Activated naive CD4-positive, alpha-beta T cell treated with Interleukin-2 at 50 U/mL for 16 hours (primary cell): ENCODE results near the gene EPHB4.
"Not testable (repeated sequence)": the region's sequence is repeated elsewhere in the genome, so short reads cannot be mapped to it uniquely, and the experiment has no call there.

Source experiments
- DNase-seq: peaks from one replicate; pipeline ENCODE4 v3.0.0-alpha.2; 2020

EPHB4 gene

GRCh38 chr7:100783804-100784203 is 43.5 kb downstream of the EPHB4 start:
- no peak for DNase-seq

GRCh38 chr7:100781255-100781654 is 46.1 kb downstream of the EPHB4 start:
- no peak for DNase-seq

GRCh38 chr7:100779359-100779758 is 48.0 kb downstream of the EPHB4 start:
- no peak for DNase-seq

GRCh38 chr7:100778061-100778621 is 49.2 kb downstream of the EPHB4 start:
- DNase-seq, result no peak

GRCh38 chr7:100773491-100773890 is 53.8 kb downstream of the EPHB4 start:
- DNase-seq, result no peak

GRCh38 chr7:100768784-100769183 is 58.5 kb downstream of the EPHB4 start:
- no peak for DNase-seq

GRCh38 chr7:100765250-100765649 is 62.1 kb downstream of the EPHB4 start:
- DNase-seq, result no peak

GRCh38 chr7:100764841-100765240 is 62.5 kb downstream of the EPHB4 start:
- no peak for DNase-seq

GRCh38 chr7:100763556-100764140 is 63.7 kb downstream of the EPHB4 start:
- DNase-seq, result no peak

GRCh38 chr7:100762841-100763240 is 64.5 kb downstream of the EPHB4 start:
- DNase-seq, result not testable (repeated sequence)

GRCh38 chr7:100759357-100760171 is 67.8 kb downstream of the EPHB4 start:
- DNase-seq, result no peak

GRCh38 chr7:100753750-100754149 is 73.6 kb downstream of the EPHB4 start:
- no peak for DNase-seq

GRCh38 chr7:100752994-100753393 is 74.3 kb downstream of the EPHB4 start:
- DNase-seq, result no peak
